Pancreas (tissue), 10 donors: ENCODE measurements around the gene ATP8B3. TPM values are rescaled to one million over a fixed set of nuclear protein-coding genes. Genes with fewer than 3 reads are reported as not detected.

Experiments
- ATAC-seq, 4 donors: fragments of 200-7000 bp; cut with Tn5 transposase; one replicate each; pipeline versions ENCODE4 v1.8.0 to v1.9.1; 2020; ENCODE audit warnings: mild to moderate bottlenecking in 4 of 4, moderate library complexity in 4 of 4
- DNase-seq, 6 donors: peaks; one replicate each; pipeline ENCODE4 v3.0.0-alpha.2; 2020
- FAIRE-seq: peaks from 2 replicates; lab custom pipeline; 2012; peaks lifted over from hg19 to GRCh38; lab: Jason Lieb, UNC
- H3K27ac ChIP-seq, 4 donors: fragments of 200-600 bp; sonication (generic); 1 replicate in 3 of 4; 2 replicates in 1 of 4; pipeline versions ENCODE4 v1.5.0 to v1.8.0; 2020
- H3K27me3 ChIP-seq, 4 donors: fragments of 200-600 bp; one replicate each; pipeline ENCODE4 v1.8.0; 2021
- H3K36me3 ChIP-seq, 3 donors: fragments of 200-600 bp; sonication (generic) in 1 of 3; one replicate each; pipeline versions ENCODE4 v1.5.0 to v1.8.0; 2020 to 2021
- H3K4me1 ChIP-seq, 3 donors: fragments of 200-600 bp; one replicate each; pipeline ENCODE4 v1.8.0; 2021
- H3K4me3 ChIP-seq, 4 donors: fragments of 200-600 bp; sonication (generic) in 2 of 4; one replicate each; pipeline versions ENCODE4 v1.5.0 to v1.8.0; 2020 to 2021
- H3K9me3 ChIP-seq, 4 donors: fragments of 200-600 bp; one replicate each; pipeline ENCODE4 v1.8.0; 2021
- CTCF ChIP-seq, 4 donors: fragments of 200-600 bp; sonication (generic) in 3 of 4; IDR thresholded peaks; one replicate each; pipeline versions ENCODE4 v1.5.0 to v1.8.0; 2021; ENCODE audit warnings: antibody characterized with exemption in 4 of 4
- WGBS, 2 donors: extraction: QIAGEN DNeasy Blood & Tissue Kit; methylation state at CpG; one replicate each; pipeline ENCODE4 v1.1.7; 2013; 5-methylcytosine and 5-hydroxymethylcytosine counted together
- intact Hi-C, 3 donors: fragments of 100-400 bp; cut with DNase I; formaldehyde crosslinking; loops; one replicate each; pipeline versions ENCODE4 v1.11.1 to v1.14.2; 2022
- polyA plus RNA-seq, 2 donors: library from polyadenylated mRNA; stranded (reverse); fragments of 200-250 nt; gene quantifications; one replicate each; pipeline ENCODE4 v1.2.3, GENCODE V29; 2013
- total RNA-seq, 6 donors: library from RNA; stranded (reverse); fragmentation: NEBNext Ultra II Directional in 4 of 6; extraction: Animal tissue kit (Norgen Biotek cat#: 25700) in 4 of 6; gene quantifications; one replicate each; pipeline versions ENCODE4 v1.2.1 to v1.2.4, GENCODE V29; 2021 to 2023
- donor health status: healthy with polysubstance abuse.
- donor health status: DM: no; HTN: no; CAD: no; lungs with moderate emphysema.
- donor health status: DM: no; HTN: no; CAD: no.
- donor health status: control.
- donor health status: control.
- donor health status: Bipolar disorder and iron deficiency.
- donor health status: DM: yes; HTN: yes; CAD: no.
- donor health status: DM: no; HTN: no; CAD: no.
- donor health status: DM: no; HTN: no; CAD: no.
- donor health status: DM: yes; HTN: yes; CAD: no.

The ATP8B3 gene
- total and polyA plus RNA-seq, 8 donors, result 0.32 to 1.1 (median 0.54) TPM

GRCh38 chr19:1760020-1760419 is 52.1 kb downstream of the ATP8B3 start:
- Histone ChIP-seq H3K36me3 (no peaks in the 10 kb centered on the region), H3K27me3 (peaks cover 0 to 42% (median 18%) of the 10 kb centered on the region in 4 donors), H3K27ac (no peak overlapping the region), H3K9me3 (no peaks in the 10 kb centered on the region), H3K4me1 (no peaks in the 10 kb centered on the region), H3K4me3 (no peak overlapping the region)
- no peak for TF ChIP-seq CTCF (IDR thresholded peaks at IDR 0.05)
- FAIRE-seq (no peak), ATAC-seq (no peak), DNase-seq (peak in 1 of 6 donors; percentile 42)
- 4 to 7% methylated on average over 16 to 17 of the region's 17 CpGs for WGBS, 2 donors
- intact Hi-C loops, result loop anchor here in 2 of 3 donors (10.0 kb wide), 1 partner anchor 215 kb away; no protein-coding TSS in a partner anchor

DNA sequence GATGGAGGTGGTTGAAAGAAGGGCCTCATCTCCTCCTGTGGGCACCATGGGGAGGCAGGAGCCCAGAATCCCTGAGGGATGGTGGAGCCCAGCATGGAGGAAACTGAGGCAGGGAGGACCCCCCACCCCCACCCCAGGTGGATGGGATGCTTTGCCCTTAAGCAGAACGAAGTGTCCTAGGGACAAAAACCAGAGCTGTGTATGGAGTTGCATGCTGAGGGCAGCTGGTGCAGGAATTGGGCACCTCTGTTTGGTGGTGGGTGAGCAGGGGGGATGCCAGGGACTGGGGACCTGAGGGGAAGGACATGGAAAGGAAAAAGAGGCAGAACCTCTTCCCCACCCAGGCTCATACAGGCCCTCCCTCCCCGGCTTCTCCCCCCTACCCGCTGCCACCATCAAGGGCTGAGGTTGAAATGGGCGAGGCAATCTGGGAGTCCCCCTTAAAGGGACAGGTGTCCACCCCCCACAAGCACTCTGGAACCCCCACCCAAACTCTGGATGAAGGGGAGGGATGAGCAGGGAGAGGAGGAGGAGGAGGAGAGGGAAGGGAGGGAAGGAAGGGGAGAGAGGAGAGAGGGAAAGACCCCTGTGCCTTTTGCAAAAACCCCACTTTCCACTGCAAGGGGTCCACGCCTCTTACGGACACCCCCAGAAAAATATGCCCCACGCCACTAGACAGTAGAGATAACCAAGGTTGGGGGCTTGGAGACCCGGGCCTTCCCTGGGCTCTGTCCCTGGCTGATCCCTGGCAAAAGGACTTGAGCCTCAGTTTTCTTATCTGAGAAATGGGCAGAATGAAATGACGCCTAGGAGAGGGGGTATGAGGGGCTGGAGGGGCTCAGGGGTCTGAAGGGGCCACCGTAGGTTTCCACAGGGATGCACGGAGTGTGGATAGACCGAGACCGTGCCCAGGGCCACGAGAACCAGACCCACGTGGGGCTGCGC is 52.8 kb downstream of the ATP8B3 start:
- ATAC-seq (no peak), DNase-seq (peak in 1 of 6 donors; percentile 19), FAIRE-seq (no peak)
- WGBS, 2 donors, result 13 to 15% methylated on average over 16 of the region's 16 CpGs
- no peak for TF ChIP-seq CTCF (IDR thresholded peaks at IDR 0.05)
- Histone ChIP-seq H3K4me1 (no peaks in the 10 kb centered on the region), H3K9me3 (no peaks in the 10 kb centered on the region), H3K4me3 (no peak overlapping the region), H3K36me3 (no peaks in the 10 kb centered on the region), H3K27ac (no peak overlapping the region), H3K27me3 (peaks cover 0 to 46% (median 19%) of the 10 kb centered on the region in 4 donors)
- intact Hi-C loops, result no loop called here

DNA sequence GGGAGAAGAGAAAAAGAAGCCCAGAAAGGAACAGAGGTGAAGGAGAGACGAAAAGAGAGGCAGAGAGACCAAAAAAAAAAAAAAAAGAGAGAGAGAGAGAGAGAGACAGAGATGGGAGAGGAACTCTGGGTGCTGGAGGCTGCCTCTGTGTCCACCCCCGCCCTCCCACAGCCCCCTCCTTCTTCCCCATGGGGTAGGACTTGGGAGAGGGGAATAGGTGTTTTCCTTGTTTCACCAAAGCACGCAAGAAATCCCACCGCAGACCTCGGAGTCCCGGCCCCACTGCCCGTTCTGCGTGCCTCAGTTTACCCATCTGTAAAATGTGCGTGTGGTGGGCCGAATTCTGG is 53.9 kb downstream of the ATP8B3 start:
- ATAC-seq (no peak), FAIRE-seq (no peak)
- intact Hi-C loops, result no loop called here

DNA sequence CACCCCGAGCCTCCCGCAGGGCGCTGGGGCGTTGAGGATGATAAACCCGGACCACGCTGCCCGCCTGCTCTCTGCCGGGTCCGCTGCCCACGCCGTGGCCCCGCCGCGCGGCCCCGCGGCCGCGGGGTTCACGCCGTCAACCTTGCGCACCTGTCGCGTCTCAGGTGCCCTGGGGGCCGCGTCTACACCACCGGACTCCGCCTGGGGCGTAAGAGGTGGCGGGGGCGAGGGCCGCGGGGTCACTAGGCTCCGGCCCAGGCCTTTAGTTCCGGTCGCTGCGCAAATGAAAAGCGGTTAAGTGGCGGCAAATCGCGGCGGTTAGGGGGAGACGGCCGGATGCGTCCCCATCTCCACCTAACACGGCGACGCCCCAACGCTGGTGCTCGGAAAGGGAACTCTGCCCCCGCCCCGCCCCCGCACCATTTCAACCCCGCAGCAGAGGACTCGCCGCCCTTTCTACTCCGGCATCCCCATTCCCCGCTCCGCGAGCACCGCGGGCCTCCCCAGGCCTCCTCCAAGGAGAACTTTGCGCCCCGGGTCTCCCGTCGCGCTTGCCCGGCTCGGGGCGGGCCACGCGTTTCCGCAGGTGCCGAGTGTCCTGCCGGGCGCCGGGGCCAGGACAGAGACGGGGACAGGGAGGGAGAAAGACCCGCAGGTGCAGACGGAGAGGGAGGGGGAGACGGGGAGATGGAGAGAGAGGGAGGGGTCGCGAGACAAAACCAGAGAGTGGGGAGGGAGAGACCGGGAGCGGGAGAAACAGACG is 54.4 kb downstream of the ATP8B3 start:
- FAIRE-seq, result no peak
- ATAC-seq, result no peak
- intact Hi-C loops, result no loop called here
- TF ChIP-seq CTCF (IDR thresholded peaks at IDR 0.05), result no peak
- no peaks in the 10 kb centered on the region for H3K36me3 ChIP-seq
- H3K27ac ChIP-seq, result no peak overlapping the region
- H3K27me3 ChIP-seq, result peaks cover 0 to 47% (median 19%) of the 10 kb centered on the region in 4 donors
- no peak overlapping the region for H3K4me3 ChIP-seq
- H3K9me3 ChIP-seq, result no peaks in the 10 kb centered on the region
- no peaks in the 10 kb centered on the region for H3K4me1 ChIP-seq
- peak in 1 of 6 donors; percentile 49 for DNase-seq
- WGBS, 2 donors, result 1 to 2% methylated on average over 83 to 86 of the region's 86 CpGs

More for the DNA sequence above, 53.9 kb downstream of the ATP8B3 start:
- Histone ChIP-seq H3K9me3 (no peaks in the 10 kb centered on the region), H3K4me3 (no peak overlapping the region), H3K27ac (no peak overlapping the region), H3K36me3 (no peaks in the 10 kb centered on the region), H3K4me1 (no peaks in the 10 kb centered on the region), H3K27me3 (peaks cover 0 to 46% (median 19%) of the 10 kb centered on the region in 4 donors)
- no peak for TF ChIP-seq CTCF (IDR thresholded peaks at IDR 0.05)
- WGBS, 2 donors, result 5% methylated on average over 10 of the region's 10 CpGs
- DNase-seq, result no peak
